Measurements from ENCODE around the gene CRADD.
"Not testable (repeated sequence)": the region's sequence is repeated elsewhere in the genome, so short reads cannot be mapped to it uniquely, and the experiment has no call there.

CRADD gene

DNA sequence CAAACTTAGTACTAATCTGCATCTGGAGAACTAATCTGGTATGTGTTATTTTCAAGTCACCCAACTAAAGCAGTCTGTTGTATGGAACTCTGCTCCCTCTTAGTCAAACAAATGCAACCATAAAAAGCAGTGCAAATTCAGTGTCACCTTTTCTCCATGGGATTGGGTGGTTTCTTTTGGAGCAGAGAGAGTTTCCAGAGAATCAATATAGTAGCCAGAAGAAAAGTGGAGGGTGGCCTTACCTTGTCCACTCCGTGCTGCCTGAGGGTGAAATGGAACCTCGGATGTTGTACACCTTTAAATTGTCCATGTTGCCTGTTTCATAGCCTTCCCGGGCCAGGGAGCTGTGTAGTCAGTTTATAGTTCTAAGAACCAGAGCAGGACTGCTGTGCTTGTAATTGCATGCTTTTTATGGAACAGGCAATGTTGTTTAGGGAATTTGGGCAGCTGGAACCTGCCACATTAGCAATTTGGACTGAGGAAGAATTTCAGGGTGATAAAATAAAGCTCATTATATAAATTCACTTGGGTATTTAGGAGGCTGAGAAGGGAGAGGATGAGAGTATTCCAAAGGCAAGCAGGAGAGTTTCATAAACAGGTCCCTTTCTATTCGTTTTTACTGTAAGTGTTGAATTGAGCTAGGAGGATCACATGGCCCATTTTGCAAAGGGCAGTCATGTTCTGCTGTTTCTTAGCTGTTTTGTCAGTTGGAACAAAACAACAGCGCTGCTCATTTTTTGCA lies 60.5 kb downstream of the CRADD start:
- DNase-seq (ENCODE audit: low read depth in 2 of 2): no peak

DNA sequence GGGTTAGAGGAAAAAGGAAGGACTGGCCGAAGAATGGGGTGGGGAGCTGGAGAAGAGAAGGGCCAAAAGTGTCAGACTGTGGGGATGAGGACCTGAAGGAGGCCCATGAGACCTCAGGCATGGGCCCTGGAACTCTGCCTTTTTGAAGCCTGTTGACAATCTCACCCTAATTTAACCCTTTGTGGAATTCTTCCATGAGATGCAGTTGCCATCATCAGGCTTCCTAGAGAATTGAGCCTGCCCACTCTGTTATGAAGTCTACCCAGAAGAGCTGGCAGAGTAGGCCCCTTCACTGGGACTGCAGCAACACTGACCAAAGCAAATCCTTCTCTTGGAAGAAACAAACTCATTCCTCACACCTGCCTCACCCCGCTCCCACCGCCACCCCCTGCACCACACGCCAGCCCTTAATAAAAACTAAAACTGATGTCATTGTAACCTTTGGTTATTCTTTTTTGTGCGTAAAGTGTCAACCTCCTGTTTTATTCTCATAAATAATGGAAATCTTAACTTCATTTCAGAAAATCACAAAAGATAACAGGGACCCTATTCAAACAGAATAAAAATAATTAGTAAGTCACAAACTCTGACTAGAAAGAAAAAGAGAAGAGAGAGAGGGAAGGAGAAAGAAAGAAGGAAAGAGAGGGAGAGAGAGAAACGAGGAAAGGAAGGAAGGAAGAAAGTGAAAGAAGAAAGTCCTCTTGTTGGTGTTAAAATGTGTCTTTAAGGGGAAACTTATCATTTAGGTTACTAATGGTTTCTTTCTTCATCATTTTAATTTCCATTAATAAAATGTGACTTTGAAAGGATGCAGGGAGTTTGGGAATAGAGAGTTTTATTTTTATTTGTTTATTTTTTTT lies 61.3 kb downstream of the CRADD start:
- DNase-seq (ENCODE audit: low read depth in 2 of 2): no peak

DNA sequence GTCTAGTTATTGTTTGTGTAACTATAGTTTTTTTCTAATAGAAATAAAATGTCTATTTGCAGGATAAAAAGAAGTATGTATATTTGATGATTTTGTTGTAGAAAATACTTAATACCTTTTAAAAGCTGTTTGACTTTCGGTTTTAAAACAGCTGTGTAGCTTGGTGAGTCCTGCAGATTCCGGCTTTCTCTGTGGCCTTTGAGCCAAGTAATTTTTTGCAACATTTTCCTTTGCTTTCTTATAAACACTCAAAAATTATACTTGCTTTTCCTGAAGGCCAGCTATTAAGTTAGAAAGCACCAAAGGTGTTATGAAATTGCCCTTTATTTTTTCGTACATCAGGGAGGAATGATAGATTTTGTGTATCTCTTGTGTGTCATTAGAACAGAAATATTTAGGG lies 63.6 kb downstream of the CRADD start:
- no peak for DNase-seq (ENCODE audit: low read depth in 2 of 2)

DNA sequence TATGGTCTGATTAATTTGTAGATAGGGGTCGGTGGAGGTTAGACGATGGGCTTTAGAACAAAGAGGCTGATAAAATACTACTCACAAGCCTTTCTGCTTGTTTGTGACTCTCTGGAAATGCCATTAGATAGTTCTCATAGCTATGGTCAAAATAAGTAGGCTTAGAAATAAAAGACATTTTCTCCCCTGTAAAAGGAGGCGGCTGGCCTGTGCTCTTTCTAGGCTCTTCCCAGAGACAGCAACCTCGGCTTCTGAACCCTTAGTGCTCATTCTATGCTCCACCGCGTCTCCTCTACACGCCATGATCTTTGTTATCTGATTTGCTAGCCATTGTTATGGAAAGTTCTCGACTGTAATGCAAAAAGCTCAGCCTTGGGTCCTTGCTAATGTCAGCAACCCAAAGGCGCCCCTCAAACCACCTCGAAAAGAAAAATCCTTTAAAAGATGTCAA lies 64.5 kb downstream of the CRADD start:
- no peak for DNase-seq (ENCODE audit: low read depth in 2 of 2)

DNA sequence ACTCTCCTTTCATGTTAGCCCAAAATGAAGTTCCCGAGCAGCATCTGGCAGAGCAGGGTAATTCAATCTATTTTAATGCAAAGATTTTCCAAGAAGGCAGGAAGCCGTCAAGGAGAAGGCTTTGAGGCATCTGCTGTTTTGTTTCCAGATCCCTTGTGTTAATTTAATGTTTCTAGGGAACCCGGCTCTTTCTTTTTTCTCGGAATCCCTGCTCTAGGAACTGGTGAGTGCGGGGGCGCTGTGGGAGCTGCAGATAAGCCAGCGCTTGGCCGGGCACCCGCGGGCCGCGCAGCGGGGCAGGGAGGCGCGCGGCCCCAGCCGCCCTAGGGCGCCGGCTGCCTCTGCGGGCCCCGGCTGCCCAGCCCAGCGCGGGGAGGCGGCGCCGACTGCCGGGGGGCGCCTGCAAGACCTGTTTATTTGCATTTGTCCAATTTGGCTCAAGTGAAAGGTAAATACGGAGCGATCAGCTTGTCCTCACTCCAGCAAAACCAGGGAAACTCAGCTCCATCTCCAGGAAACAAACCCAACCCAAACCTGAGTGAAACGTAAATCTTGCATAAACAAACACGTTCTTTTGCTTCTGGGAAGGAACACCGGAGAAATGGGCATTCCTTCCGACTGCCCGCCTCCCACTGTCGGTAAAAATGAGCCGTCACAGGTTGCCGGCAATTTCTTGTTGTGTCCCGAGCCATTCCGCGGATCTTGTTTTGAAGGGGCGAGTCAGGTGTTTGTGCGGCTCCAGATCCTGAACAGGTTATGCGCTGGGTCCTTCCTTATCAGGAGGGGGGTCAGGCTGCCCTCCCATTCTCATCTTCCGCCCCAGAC lies 65.1 kb downstream of the CRADD start:
- no peak for DNase-seq (ENCODE audit: low read depth in 2 of 2)

DNA sequence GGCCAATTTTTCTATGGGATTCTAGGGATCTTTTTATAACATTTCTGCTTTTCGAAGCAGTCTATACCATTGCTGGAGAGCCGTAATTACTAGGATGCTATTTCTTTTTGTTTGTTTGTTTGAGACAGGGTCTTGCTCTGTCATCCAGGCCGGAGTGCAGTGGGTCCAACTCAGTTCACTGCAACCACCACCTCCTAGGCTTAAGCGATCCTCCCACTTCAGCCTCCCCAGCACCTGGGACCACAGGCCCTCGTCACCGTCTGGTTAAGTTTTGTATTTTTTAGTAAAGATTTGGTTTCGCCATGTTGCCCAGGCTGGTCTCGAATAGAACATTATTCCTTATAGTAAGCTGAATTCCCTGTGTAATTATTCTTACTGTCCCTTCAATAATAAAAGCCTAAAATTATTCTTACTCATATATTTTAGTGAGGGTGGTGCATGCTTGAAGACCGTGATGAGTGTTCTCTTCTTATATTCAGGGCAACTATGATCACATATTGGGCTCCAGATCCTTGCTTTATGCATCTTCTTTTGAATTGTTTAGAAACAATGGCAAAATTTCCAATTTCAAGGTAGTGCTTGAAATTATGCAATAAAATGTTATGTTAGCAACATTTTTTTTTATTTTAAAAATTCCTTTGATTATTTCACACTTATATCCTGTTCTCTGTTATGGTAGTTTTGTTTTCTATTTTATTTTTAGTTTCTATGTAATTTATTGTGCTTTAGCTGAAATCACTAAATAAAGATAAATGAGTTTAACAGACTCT lies 66.2 kb downstream of the CRADD start:
- no peak for DNase-seq (ENCODE audit: low read depth in 2 of 2)

DNA sequence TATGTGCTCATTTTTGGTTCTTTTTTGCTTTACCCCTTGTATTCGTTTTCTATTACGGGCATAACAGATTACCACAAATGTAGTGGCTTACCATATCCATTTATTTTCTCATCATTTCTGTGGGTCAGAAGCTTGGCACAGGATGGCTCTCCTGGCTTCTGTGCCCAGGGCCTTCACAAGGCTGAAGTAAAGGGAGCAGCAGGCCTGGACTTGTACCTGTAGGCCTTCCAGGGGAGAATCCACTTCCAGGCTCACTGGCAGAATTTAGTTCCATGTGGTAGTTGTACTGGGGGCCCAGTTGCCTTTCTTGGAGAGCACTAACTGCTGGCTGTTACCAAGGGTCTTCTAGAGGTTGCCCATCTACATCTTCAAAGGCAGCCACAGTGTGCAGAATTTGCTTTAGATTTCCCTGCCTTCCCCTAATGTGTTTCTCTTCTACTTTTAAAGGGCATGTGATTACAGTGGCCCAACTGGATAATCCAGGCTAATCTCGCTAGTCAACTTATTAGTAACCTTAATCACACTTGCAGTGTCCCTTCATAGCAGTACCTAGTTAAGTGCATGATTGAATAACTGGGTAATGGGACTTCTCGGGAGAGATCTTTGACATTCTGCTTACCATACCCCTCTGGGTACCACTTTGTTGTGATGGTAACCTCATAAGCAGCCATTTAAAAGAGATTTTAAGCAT lies 67.0 kb downstream of the CRADD start:
- DNase-seq (ENCODE audit: low read depth in 2 of 2): no peak

DNA sequence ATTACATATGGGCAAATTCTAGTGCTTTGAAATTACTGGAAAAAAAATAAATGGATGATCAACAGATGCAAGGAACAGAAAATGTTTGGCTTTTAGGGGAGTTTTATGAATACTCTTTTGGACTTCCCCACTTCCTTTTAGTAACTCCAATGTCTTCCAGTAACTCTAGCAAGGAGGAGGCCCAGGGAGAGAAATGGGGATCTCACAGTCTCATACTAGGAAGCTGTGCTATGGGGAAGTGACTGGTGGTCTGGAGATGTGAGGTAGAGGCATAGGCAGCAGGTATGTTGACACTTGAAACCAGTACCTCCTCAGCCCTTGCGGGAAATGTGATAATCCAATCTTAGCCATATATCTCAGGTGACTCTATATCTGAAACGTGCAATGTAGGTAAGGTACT lies 68.1 kb downstream of the CRADD start:
- no peak for DNase-seq (ENCODE audit: low read depth in 2 of 2)

DNA sequence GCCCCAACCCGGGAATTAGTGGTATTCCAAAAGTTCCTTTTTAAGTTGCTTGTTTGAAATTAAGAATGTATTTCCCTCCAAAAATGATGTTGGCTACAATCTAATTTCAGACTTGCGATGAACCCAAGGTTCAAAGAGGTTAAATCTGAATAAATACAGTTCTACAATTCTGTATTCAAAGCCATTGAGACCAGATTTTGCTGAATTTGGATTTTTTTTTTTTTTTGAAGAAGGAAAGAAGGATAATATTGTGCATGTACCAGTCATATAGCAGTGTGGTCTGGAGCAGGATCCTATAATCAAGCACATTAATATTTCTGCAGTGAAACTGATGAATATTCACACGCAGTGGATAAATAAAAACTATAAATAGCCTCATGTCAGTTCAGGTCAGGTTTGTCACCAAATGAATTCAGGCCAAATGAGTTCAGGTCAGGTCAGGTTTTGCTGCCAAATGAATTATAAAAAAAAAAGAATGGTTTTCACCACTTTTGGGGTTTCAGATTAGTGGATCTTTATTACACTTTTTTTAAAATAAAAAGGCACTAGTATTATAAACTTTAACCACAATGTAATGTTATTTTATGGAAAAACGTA lies 69.5 kb downstream of the CRADD start:
- DNase-seq (ENCODE audit: low read depth in 2 of 2): no peak

DNA sequence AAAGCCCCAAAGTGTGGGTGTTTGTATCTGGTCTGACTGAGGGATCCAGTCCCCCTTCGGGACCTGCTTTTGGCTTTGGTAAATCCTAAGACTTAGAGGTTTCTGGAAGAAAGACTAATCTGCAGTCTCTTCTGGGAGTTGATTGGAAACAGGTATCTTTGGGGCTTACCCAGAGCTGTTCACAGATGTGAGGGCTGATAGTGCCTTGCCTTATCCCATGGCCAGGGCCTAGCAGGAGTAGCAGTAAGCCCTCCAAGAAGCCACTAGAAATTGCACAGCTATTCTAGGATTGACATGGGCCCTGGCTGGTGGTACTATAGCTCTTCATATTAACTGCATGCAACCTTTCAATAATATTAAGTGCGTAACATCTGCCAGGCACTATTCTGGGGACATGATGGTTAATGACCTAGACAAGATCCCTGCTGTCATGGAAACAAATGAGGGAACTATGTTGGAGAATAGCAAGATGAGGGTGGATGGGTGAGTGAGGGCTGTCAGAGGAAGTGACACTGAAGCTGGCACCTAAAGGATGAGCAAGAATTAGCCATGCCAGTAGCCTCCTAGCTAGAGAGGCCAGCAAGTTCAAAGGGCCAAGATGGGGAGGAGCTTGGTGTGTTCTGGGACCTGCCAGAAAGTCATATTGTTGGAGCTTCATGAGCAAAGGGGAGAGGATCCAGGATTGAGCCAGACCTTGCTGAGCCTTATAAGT lies 71.7 kb downstream of the CRADD start:
- no peak for DNase-seq (ENCODE audit: low read depth in 2 of 2)

DNA sequence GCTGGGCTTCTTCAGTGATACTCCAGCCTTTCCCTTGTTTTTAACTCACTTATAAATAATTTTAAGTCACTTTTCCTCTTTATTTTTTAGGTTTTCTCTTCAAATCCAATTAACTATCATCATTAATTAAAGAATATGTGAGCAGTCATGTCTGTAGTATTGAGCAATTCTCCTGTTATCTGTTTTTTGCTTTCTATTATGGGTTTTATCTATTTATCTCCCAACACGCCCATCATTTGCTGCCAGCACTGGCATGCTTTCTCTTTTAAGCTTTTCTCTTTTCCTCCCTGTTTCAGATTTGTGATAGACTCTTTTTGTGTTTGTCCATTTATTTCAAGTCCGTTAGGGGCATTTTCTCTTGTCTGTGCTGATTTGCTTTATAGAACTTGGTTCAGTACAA lies 72.3 kb downstream of the CRADD start:
- no peak for DNase-seq (ENCODE audit: low read depth in 2 of 2)

DNA sequence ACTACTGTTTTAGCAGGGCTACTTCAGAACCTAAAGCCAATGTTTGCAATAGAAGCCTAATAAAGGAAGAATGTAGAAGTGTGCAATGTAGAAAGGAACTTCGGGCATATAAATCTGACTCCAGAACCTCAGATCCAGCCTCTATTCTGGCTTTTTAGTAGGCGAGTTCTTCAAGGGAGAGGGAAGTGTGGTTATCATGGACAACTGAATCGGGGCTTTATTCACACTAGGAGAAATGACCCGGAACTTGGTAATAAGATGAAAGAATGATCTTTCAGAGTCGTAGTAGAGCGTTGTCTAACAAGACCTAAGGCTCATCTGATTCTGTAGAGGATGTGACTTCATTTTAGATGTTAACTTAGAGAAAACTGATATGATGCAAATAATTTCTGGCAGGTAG lies 72.9 kb downstream of the CRADD start:
- DNase-seq (ENCODE audit: low read depth in 2 of 2): no peak

DNA sequence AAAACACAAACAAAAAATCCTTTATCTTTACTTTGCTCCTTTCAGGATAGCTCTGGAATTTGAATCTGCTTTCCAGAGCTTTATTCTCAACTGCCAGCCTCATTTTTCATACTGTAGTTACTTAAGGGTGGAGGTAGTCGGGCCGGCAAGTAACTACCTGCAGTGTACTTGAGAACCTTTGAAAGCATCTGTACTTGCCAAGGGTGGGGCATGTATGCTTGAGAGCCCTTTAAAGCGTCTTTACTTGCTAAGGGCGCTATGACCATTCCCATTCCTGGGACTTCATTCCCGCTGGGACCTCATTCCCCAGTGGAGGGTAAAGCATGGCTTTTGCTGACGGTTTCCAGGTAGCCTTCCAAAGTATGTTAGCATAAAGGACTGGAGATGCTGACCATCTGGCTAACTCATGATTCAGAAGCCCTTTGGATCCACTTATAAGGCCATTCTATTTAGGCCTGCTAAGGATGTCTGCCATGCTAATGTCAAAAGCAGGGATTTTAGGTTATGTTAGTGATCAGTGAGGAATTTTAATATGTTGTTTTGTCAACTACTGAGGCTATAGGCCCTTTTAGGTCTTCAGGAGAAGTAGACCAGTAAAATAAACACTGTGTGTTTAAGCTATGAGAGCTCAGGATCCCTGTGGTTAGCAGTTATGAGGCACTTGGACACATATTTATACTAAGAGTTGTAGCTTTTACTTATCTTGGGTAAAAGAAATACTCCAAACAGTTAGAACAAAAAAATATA lies 74.9 kb downstream of the CRADD start:
- no peak for DNase-seq (ENCODE audit: low read depth in 2 of 2)

DNA sequence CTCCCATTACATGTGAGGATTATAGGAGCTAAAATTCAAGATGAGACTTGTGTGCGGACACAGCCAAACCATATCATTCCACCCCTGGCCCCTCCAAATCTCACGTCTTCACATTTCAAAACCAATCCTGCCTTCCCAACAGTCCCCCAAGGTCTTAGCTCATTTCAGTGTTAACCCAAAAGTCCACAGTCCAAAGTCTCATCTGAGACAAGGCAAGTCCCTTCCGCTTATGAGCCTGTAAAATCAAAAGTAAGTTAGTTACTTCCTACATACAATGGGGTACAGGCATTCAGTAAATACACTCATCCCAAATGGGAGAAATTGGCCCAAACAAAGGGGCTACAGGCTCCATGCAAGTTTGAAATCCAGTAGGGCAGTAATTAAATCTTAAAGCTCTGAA lies 76.1 kb downstream of the CRADD start:
- no peak for DNase-seq (ENCODE audit: low read depth in 2 of 2)

DNA sequence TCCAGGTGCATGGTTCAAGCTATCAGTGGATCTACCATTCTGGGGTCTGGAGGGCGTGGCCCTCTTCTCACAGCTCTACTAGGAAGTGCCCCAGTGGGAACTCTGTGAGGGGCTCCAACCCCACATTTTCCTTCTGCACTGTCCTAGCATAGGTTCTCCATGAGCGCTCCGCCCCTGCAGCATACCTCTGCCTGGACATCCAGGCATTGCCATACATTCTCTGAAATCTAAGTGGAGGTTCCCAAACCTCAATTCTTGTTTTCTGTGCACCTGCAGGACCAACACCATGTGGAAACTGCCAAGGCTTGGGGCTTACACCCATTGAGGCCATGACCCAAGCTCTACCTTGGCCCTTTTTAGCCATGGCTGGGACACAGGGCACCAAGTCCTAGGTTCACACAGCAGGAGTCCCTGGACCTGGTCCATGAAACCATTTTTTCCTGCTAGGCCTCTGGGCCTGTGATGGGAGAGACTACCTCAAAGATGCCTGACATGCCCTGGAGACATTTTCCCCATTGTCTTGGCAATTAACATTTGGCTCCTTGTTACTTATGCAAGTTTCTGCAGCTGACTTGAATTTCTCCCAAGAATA lies 76.8 kb downstream of the CRADD start:
- DNase-seq (ENCODE audit: low read depth in 2 of 2): no peak

DNA sequence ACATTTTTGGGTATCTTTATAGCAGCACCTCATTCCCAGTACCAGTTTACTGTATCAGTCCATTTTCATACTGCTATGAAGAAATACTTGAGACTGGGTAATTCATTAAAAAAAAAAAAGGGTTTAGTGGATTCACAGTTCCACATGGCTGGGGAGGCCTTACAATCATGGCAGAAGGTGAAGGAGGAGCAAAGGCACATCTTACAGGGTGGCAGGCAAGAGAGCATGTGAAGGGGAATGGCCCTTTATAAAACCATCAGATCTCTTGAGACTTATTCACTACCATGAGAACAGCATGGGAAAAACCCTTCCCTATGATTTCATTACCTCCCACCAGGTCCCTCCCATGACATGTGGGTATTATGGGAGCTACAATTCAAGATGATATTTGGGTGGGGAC lies 77.7 kb downstream of the CRADD start:
- DNase-seq (ENCODE audit: low read depth in 2 of 2): not testable (repeated sequence)

DNA sequence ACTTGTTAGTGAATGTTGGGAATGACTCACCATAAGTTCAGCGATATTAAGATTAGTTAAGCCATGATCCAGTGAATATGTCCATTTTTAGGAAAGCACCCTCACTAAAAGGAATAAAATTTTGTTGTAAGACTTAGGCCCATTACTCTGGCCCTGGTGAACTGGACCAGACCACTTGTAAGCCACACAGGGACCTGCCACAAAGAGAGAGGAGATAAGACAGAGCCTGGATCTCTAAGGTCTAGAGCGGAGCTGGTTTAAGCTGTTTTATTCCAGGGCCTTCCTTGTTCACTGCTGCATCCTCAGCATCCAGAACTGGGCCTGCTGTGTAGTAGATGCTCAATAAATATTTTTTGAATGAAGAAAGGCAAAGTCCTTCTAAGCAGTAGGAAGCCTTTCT lies 79.1 kb downstream of the CRADD start:
- no peak for DNase-seq (ENCODE audit: low read depth in 2 of 2)

DNA sequence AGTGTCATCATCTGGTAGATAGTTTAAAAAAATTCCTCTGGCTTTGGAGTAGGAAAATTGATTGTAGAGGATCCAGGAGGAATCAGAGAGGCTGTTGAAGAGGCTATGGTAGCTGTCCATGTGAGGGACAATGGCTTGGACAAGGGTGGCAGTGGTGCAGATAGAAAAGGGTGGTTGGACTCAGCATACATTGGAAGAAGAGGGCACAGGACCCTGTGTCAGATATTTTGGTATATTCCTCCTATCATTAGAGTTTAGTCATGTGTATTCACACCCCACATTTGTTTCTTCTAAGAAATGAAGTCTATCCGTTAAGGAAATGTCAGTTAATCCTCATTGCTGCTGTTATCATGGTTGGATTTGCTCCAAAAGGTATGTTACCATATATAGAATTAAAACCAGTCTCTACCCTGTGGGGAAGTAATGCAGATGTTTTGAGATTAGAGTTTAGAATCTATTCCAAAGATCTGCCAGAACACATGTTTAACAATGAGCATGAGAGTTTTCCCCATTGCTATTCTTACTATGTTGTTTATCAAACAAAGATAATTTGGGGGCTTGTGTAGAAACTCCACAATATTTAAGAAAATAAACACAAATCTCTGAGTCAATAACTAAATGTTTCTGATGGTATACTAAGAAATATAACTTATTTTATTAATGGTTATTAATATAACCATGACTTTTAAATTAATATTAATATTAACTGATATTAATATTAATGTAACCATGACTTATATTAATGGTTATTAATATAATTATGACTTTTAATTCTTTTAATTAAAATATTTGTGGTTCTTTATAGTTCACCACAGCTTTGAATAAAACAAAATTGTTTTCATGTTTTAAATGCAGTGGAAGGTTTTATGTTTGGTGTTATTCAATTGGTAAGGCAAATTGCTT lies 80.9 kb downstream of the CRADD start:
- DNase-seq (ENCODE audit: low read depth in 2 of 2): no peak

Measured in stimulated activated CD4-positive, alpha-beta T cell treated with anti-CD3 and anti-CD28 coated beads, Interleukin-1b, Interleukin-23, amount 100 ng/mL, for 1 hour (primary cell).